IMR-90 (cell line): Measurements from ENCODE around the gene CMBL. TPM values are rescaled to one million over a fixed set of nuclear protein-coding genes. Genes with fewer than 3 reads are reported as not detected.

ENCODE experiments used
- ATAC-seq: fragments of 200-7000 bp; cut with Tn5 transposase; 2 replicates; pipeline ENCODE4 v1.9.1; 2020; ENCODE audit warnings: low read depth, mild to moderate bottlenecking, moderate library complexity
- BruUV-seq: library from RNA; stranded (reverse); fragments of 400-500 nt; replicated peaks from 2 replicates; lab custom pipeline; 2021; lab: Mats Ljungman, UMichigan
- CTCF ChIA-PET: fragments of 300-600 bp; formaldehyde crosslinking; extraction: SDS; loops from one replicate; lab custom pipeline; 2021; ENCODE audit warnings: antibody characterized with exemption; lab: Yijun Ruan, JAX
- POLR2A ChIA-PET: fragments of 300-600 bp; sonication (Branson Sonifier 250); formaldehyde crosslinking; loops from one replicate; lab custom pipeline; 2022; ENCODE audit warnings: antibody characterized with exemption; ENCODE audit not compliant: unreplicated experiment; lab: Charles Lee
- DNase-seq: peaks from one replicate; pipeline ENCODE4 v3.0.0; 2013
- H2AFZ ChIP-seq: replicated peaks from 2 replicates; pipeline ENCODE3; 2013; ENCODE audit warnings: low read length, mild to moderate bottlenecking; ENCODE audit not compliant: poor library complexity
- H2AK5ac ChIP-seq: 2 replicates; pipeline ENCODE4 v1.6.1; 2013; ENCODE audit warnings: low read depth, low read length, inconsistent platforms
- H2AK9ac ChIP-seq: replicated peaks from 2 replicates; pipeline ENCODE3; 2013; ENCODE audit warnings: mild to moderate bottlenecking, low read depth, low read length, moderate library complexity; ENCODE audit not compliant: poor library complexity
- H2BK120ac ChIP-seq: 2 replicates; pipeline ENCODE4 v1.6.1; 2013; ENCODE audit warnings: low read depth, low read length, inconsistent platforms
- H2BK15ac ChIP-seq: 3 replicates; pipeline ENCODE4 v1.6.1; 2013; ENCODE audit warnings: low read depth, low read length, inconsistent platforms
- H2BK20ac ChIP-seq: 2 replicates; pipeline ENCODE4 v1.6.1; 2013; ENCODE audit warnings: low read depth, mild to moderate bottlenecking, inconsistent platforms, low read length, moderate library complexity
- H2BK5ac ChIP-seq: 2 replicates; pipeline ENCODE4 v1.6.1; 2013; ENCODE audit warnings: mild to moderate bottlenecking, low read depth, low read length, inconsistent platforms; ENCODE audit not compliant: poor library complexity, severe bottlenecking
- H3K14ac ChIP-seq: replicated peaks from 2 replicates; pipeline ENCODE4 v1.6.1; 2013; ENCODE audit warnings: low read depth, low read length, inconsistent platforms
- H3K18ac ChIP-seq: 2 replicates; pipeline ENCODE4 v1.6.1; 2013; ENCODE audit warnings: low read depth, low read length, control low read depth
- H3K23ac ChIP-seq: 2 replicates; pipeline ENCODE4 v1.6.1; 2013; ENCODE audit warnings: low read depth, low read length, inconsistent platforms
- H3K27ac ChIP-seq: 2 replicates; pipeline ENCODE4 v1.5.1; 2013; ENCODE audit warnings: mild to moderate bottlenecking, control low read depth, low read length; ENCODE audit not compliant: insufficient read depth
- H3K27me3 ChIP-seq: 2 replicates; pipeline ENCODE4 v1.6.1; 2013; ENCODE audit warnings: low read length; ENCODE audit not compliant: control insufficient read depth, insufficient read depth
- H3K36me3 ChIP-seq: 2 replicates; pipeline ENCODE4 v1.6.1; 2013; ENCODE audit warnings: low read length, mixed read lengths; ENCODE audit not compliant: control insufficient read depth, insufficient read depth
- H3K4ac ChIP-seq: 2 replicates; pipeline ENCODE4 v1.6.1; 2013; ENCODE audit warnings: low read depth, low read length, inconsistent platforms
- H3K4me1 ChIP-seq: 2 replicates; pipeline ENCODE4 v1.6.1; 2013; ENCODE audit warnings: low read length, mixed read lengths; ENCODE audit not compliant: control insufficient read depth, insufficient read depth
- H3K4me2 ChIP-seq: 2 replicates; pipeline ENCODE4 v1.6.1; 2013; ENCODE audit warnings: low read depth, mild to moderate bottlenecking, control low read depth, low read length, moderate library complexity
- H3K4me3 ChIP-seq: 2 replicates; pipeline ENCODE4 v1.5.1; 2013; ENCODE audit warnings: low read depth, mild to moderate bottlenecking, control low read depth, low read length, moderate library complexity; ENCODE audit not compliant: insufficient read depth
- H3K56ac ChIP-seq: 2 replicates; pipeline ENCODE4 v1.6.1; 2013; ENCODE audit warnings: low read length, inconsistent platforms; ENCODE audit not compliant: insufficient read depth; ENCODE audit errors: extremely low read depth
- H3K79me1 ChIP-seq, 2 experiments: 2 replicates each; pipeline ENCODE4 v1.6.1; 2013; ENCODE audit warnings: low read length in 2 of 2, inconsistent platforms in 1 of 2, low read depth in 1 of 2
- H3K9ac ChIP-seq: 2 replicates; pipeline ENCODE4 v1.6.1; 2013; ENCODE audit warnings: low read depth, low read length, control low read depth
- H3K9me1 ChIP-seq: 2 replicates; pipeline ENCODE4 v1.6.1; 2013; ENCODE audit warnings: low read length, inconsistent platforms; ENCODE audit not compliant: insufficient read depth
- H3K9me3 ChIP-seq: 2 replicates; pipeline ENCODE4 v1.6.1; 2013; ENCODE audit warnings: low read length; ENCODE audit not compliant: control insufficient read depth, insufficient read depth
- H4K20me1 ChIP-seq: 2 replicates; pipeline ENCODE4 v1.6.1; 2013; ENCODE audit warnings: low read length, inconsistent platforms; ENCODE audit not compliant: insufficient read depth
- H4K5ac ChIP-seq: 2 replicates; pipeline ENCODE4 v1.6.1; 2013; ENCODE audit warnings: mild to moderate bottlenecking, low read depth, low read length, control low read depth
- H4K8ac ChIP-seq, 2 experiments: 2 replicates each; pipeline ENCODE4 v1.6.1; 2013; ENCODE audit warnings: low read depth in 2 of 2, low read length in 2 of 2, control low read depth in 1 of 2, inconsistent platforms in 1 of 2
- H4K91ac ChIP-seq: 2 replicates; pipeline ENCODE4 v1.6.1; 2013; ENCODE audit warnings: low read depth, low read length, inconsistent platforms; ENCODE audit not compliant: insufficient read depth
- BHLHE40 ChIP-seq: fragments of 150-350 bp; IDR thresholded peaks from 2 replicates; pipeline ENCODE4 v1.6.1; 2016; ENCODE audit warnings: mild to moderate bottlenecking, low read depth, low read length
- CEBPB ChIP-seq: IDR thresholded peaks from 2 replicates; pipeline ENCODE4 v1.6.1; 2012; ENCODE audit warnings: low read depth, low read length, improper control_type of control experiment
- CHD1 ChIP-seq: IDR thresholded peaks from 2 replicates; pipeline ENCODE4 v1.6.1; 2012; ENCODE audit warnings: low read depth, low read length, improper control_type of control experiment
- FOS ChIP-seq: fragments of 150-350 bp; IDR thresholded peaks from 2 replicates; pipeline ENCODE4 v1.6.1; 2016; ENCODE audit warnings: low read depth, low read length
- MAFK ChIP-seq: IDR thresholded peaks from 2 replicates; pipeline ENCODE4 v1.6.1; 2012; ENCODE audit warnings: low read depth, low read length, improper control_type of control experiment
- MAZ ChIP-seq: IDR thresholded peaks from 2 replicates; pipeline ENCODE4 v1.6.1; 2012; ENCODE audit warnings: low read depth, mild to moderate bottlenecking, low read length, improper control_type of control experiment, moderate library complexity, borderline replicate concordance
- MXI1 ChIP-seq: IDR thresholded peaks from 2 replicates; pipeline ENCODE4 v1.6.1; 2012; ENCODE audit warnings: low read depth, mild to moderate bottlenecking, low read length, moderate library complexity, borderline replicate concordance
- NFE2L2 ChIP-seq: fragments of 150-350 bp; IDR thresholded peaks from 2 replicates; pipeline ENCODE4 v1.6.1; 2016; ENCODE audit warnings: low read depth, mild to moderate bottlenecking, low read length
- RAD21 ChIP-seq: IDR thresholded peaks from 2 replicates; pipeline ENCODE4 v1.6.1; 2012; ENCODE audit warnings: low read length, improper control_type of control experiment
- RCOR1 ChIP-seq: IDR thresholded peaks from 2 replicates; pipeline ENCODE4 v1.6.1; 2012; ENCODE audit warnings: mild to moderate bottlenecking, low read length, improper control_type of control experiment; ENCODE audit not compliant: insufficient replicate concordance
- RFX5 ChIP-seq: IDR thresholded peaks from 2 replicates; pipeline ENCODE4 v1.8.0; 2012; ENCODE audit warnings: low read depth, mild to moderate bottlenecking, low read length, moderate library complexity
- SMC3 ChIP-seq: fragments of 150-350 bp; IDR thresholded peaks from 2 replicates; pipeline ENCODE4 v1.6.1; 2016; ENCODE audit warnings: low read depth, mild to moderate bottlenecking, antibody characterized with exemption, low read length, moderate library complexity
- WGBS, 2 experiments: methylation state at CpG; one replicate each; pipeline versions ENCODE4 v1.1.5 to v1.1.7; 2013; ENCODE audit warnings: missing lambda C conversion rate in 2 of 2; ENCODE audit not compliant: insufficient read length in 1 of 2; ENCODE audit errors: extremely low coverage in 2 of 2; 5-methylcytosine and 5-hydroxymethylcytosine counted together
- dilution Hi-C: fragments of 300-500 bp; cut with HindIII; formaldehyde crosslinking; loops from one replicate; pipeline ENCODE4 v1.14.3; 2018; ENCODE audit warnings: low sequenced_read_pairs; ENCODE audit not compliant: unreplicated experiment
- in situ Hi-C: fragments of 300-500 bp; cut with MboI; formaldehyde crosslinking; loops from 3 replicates; pipeline ENCODE4 v1.14.3; 2019; ENCODE audit warnings: low sequenced_read_pairs, inconsistent platforms, mixed read lengths
- intact Hi-C: fragments of 100-400 bp; cut with micrococcal nuclease; formaldehyde crosslinking; loops from 2 replicates; pipeline ENCODE4 v1.10.0; 2022
- polyA plus RNA-seq, 3 experiments: library from polyadenylated mRNA; depleted of rRNA; stranded (reverse); fragments of >200 nt; gene quantifications; 2 replicates each; pipeline ENCODE4 v1.2.3, GENCODE V29; 2012; ENCODE audit warnings: low replicate concordance in 1 of 3
- total RNA-seq: library from RNA; depleted of rRNA; stranded (reverse); fragments of >200 nt; gene quantifications from 2 replicates; pipeline ENCODE4 v1.2.3, GENCODE V29; 2012
- TF ChIP-seq, protein P1 (sequence below): fragments of 150-350 bp; IDR thresholded peaks from 2 replicates; pipeline ENCODE4 v1.6.1; 2017; ENCODE audit warnings: mild to moderate bottlenecking, antibody characterized with exemption, low read length, low read depth
- TF ChIP-seq, protein P2 (sequence below): conservative IDR thresholded peaks from 2 replicates; pipeline ENCODE4 v1.5.1; 2012; ENCODE audit warnings: mild to moderate bottlenecking, low read depth, low read length, improper control_type of control experiment
- TF ChIP-seq, protein P3 (sequence below): fragments of 150-350 bp; IDR thresholded peaks from 2 replicates; pipeline ENCODE4 v1.6.1; 2016; ENCODE audit warnings: low read depth, mild to moderate bottlenecking, low read length, moderate library complexity, borderline replicate concordance

The CMBL gene
- total and polyA plus RNA-seq, 2 of the 4 experiments (the other 2 are of a cell fraction), result 5.0 to 26.3 TPM

DNA sequence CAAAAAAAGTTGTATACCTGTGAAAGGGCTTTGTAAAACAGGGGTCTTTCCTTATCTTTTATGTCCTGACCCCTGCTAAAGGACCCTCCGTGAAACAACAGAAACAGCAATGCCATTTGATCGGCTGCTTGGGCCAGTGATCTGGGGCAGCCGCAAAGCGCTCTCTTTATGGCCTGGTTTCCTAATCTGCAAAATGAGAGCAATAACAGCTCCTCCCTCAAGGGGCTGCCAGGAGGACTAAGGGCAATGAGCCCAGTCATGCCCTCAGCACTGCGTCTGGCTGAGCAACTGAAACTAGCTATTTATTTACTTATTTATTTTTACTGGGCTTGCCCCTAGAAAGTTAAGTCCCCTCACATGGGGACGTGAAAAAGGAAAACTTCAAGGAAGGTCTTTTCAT lies 18.3 kb downstream of the CMBL start:
- in situ Hi-C loops (loop anchor here (5.0 kb wide), 1 partner anchor 128 kb away; no protein-coding TSS in a partner anchor), intact Hi-C loops (loop anchor here (5.0 kb wide), 1 partner anchor 43 kb away; no protein-coding TSS in a partner anchor), dilution Hi-C loops (no loop called here)
- H2BK15ac ChIP-seq, result no peak overlapping the region
- no peak overlapping the region for H4K8ac ChIP-seq
- no peak overlapping the region for H3K4me2 ChIP-seq
- no peaks in the 10 kb centered on the region for H3K36me3 ChIP-seq
- no TSS peak for BruUV-seq
- no peak overlapping the region for H2AK9ac ChIP-seq
- no peak overlapping the region for H3K18ac ChIP-seq
- POLR2A ChIA-PET, result no interaction called here
- TF ChIP-seq, protein P1, sequence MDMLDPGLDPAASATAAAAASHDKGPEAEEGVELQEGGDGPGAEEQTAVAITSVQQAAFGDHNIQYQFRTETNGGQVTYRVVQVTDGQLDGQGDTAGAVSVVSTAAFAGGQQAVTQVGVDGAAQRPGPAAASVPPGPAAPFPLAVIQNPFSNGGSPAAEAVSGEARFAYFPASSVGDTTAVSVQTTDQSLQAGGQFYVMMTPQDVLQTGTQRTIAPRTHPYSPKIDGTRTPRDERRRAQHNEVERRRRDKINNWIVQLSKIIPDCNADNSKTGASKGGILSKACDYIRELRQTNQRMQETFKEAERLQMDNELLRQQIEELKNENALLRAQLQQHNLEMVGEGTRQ, result no peak
- TF ChIP-seq MAFK (no peak), SMC3 (no peak), BHLHE40 (no peak), MXI1 (no peak), NFE2L2 (no peak), FOS (no peak), RCOR1 (no peak), RAD21 (no peak), RFX5 (no peak), MAZ (no peak), CEBPB (no peak), CHD1 (no peak)
- TF ChIP-seq, protein P2, sequence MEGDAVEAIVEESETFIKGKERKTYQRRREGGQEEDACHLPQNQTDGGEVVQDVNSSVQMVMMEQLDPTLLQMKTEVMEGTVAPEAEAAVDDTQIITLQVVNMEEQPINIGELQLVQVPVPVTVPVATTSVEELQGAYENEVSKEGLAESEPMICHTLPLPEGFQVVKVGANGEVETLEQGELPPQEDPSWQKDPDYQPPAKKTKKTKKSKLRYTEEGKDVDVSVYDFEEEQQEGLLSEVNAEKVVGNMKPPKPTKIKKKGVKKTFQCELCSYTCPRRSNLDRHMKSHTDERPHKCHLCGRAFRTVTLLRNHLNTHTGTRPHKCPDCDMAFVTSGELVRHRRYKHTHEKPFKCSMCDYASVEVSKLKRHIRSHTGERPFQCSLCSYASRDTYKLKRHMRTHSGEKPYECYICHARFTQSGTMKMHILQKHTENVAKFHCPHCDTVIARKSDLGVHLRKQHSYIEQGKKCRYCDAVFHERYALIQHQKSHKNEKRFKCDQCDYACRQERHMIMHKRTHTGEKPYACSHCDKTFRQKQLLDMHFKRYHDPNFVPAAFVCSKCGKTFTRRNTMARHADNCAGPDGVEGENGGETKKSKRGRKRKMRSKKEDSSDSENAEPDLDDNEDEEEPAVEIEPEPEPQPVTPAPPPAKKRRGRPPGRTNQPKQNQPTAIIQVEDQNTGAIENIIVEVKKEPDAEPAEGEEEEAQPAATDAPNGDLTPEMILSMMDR, result no peak
- TF ChIP-seq, protein P3, sequence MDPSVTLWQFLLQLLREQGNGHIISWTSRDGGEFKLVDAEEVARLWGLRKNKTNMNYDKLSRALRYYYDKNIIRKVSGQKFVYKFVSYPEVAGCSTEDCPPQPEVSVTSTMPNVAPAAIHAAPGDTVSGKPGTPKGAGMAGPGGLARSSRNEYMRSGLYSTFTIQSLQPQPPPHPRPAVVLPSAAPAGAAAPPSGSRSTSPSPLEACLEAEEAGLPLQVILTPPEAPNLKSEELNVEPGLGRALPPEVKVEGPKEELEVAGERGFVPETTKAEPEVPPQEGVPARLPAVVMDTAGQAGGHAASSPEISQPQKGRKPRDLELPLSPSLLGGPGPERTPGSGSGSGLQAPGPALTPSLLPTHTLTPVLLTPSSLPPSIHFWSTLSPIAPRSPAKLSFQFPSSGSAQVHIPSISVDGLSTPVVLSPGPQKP, result no peak
- H4K20me1 ChIP-seq, result no peaks in the 10 kb centered on the region
- no peak overlapping the region for H2BK5ac ChIP-seq
- no peak for ATAC-seq
- no peak overlapping the region for H3K4ac ChIP-seq
- no peak overlapping the region for H2AFZ ChIP-seq
- no peak overlapping the region for H2BK20ac ChIP-seq
- H3K9me1 ChIP-seq, result 0 out of 2 replicates have a peak, but pooled peaks cover 3% of the 10 kb centered on the region
- no peak overlapping the region for H3K14ac ChIP-seq
- DNase-seq, result no peak
- no peak overlapping the region for H3K56ac ChIP-seq
- no peaks in the 10 kb centered on the region; a peak in 1 of 4 replicates for H3K79me1 ChIP-seq
- H3K4me3 ChIP-seq, result no peak overlapping the region
- H3K27me3 ChIP-seq, result no peaks in the 10 kb centered on the region
- no peaks in the 10 kb centered on the region for H3K9me3 ChIP-seq
- no peak overlapping the region for H4K5ac ChIP-seq
- CTCF ChIA-PET, result interaction anchor here (1.1 to 1.2 kb wide), 2 partner anchors 36 to 137 kb away, joined by 4 to 6 read pairs; no protein-coding TSS in a partner anchor
- WGBS, 2 experiments, result 84% methylated on average over 4 of the region's 6 CpGs; no CpG with 5 or more reads in 1 of the 2 experiments
- H2BK120ac ChIP-seq, result no peak overlapping the region
- H3K9ac ChIP-seq, result no peak overlapping the region
- no peak overlapping the region for H3K23ac ChIP-seq
- H3K4me1 ChIP-seq, result no peaks in the 10 kb centered on the region; the same call in 1 of the 2 replicates
- H2AK5ac ChIP-seq, result no peak overlapping the region
- no peak overlapping the region for H4K91ac ChIP-seq
- H3K27ac ChIP-seq, result no peak overlapping the region
